ENCODE measurements around the gene OR5B17. TPM values are rescaled to one million over a fixed set of nuclear protein-coding genes. Genes with fewer than 3 reads are reported as not detected.

OR5B17 gene
- polyA plus RNA-seq, 1 donor: not detected

DNA sequence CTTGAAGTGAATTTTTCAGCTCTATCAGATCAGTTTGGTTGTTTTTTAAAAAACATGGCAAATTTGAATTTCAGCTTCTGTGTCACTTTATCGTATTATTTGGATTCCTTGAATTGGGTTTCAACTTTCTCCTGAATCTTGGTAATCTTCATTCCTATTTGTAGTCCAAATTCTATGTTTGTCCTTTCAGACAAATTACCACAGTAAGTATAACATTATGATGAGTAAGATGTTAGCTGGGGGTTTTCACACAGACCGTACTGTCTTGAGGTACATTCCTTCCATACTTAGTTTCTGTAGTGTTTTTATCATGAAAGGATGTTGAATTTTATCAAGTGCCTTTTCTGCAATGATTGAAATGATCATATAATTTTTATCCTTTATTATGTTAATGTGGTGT, 28.0 kb downstream of the OR5B17 start:
- 100% methylated on average over 1 of the region's 2 CpGs for WGBS (ENCODE audit: insufficient coverage, low lambda C conversion rate)
- Histone ChIP-seq H3K4me1 (ENCODE audit: control insufficient read depth, insufficient read depth, low read length) (no peaks in the 10 kb centered on the region), H3K4me3 (ENCODE audit: low read length) (no peak overlapping the region), H3K27me3 (ENCODE audit: control insufficient read depth, insufficient read depth, low read length) (no peaks in the 10 kb centered on the region), H3K36me3 (ENCODE audit: control insufficient read depth, insufficient read depth, low read length) (no peaks in the 10 kb centered on the region), H3K27ac (ENCODE audit: low read length) (no peak overlapping the region), H3K9me3 (ENCODE audit: control insufficient read depth, low read depth, low read length) (no peaks in the 10 kb centered on the region)
- DNase-seq: no peak

DNA sequence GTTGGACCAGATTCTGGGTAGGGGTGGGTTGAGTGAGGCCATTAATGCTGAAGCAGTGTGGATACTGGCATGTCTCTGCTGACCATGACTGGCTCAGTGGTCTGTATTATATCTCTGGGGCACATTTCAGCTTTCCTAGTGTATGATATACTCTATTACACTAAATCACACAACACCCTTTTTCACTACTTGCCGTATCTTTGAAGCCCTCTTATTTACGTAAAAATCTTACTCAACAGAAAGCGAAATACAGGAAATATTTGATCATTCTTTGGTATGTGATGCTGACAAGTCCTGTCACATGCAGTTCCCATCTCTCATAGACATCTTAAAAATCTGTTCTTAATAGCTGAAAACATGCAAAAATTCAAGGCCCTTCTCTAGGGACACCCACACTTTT, 40.3 kb downstream of the OR5B17 start:
- H3K36me3 ChIP-seq (ENCODE audit: control insufficient read depth, insufficient read depth, low read length): no peaks in the 10 kb centered on the region
- no peak for DNase-seq
- no peaks in the 10 kb centered on the region for H3K9me3 ChIP-seq (ENCODE audit: control insufficient read depth, low read depth, low read length)
- WGBS (ENCODE audit: insufficient coverage, low lambda C conversion rate): no CpG with 5 or more reads among the region's 3 CpGs
- H3K27me3 ChIP-seq (ENCODE audit: control insufficient read depth, insufficient read depth, low read length): no peaks in the 10 kb centered on the region
- no peak overlapping the region for H3K4me3 ChIP-seq (ENCODE audit: low read length)
- no peak overlapping the region for H3K27ac ChIP-seq (ENCODE audit: low read length)
- H3K4me1 ChIP-seq (ENCODE audit: control insufficient read depth, insufficient read depth, low read length): no peaks in the 10 kb centered on the region

DNA sequence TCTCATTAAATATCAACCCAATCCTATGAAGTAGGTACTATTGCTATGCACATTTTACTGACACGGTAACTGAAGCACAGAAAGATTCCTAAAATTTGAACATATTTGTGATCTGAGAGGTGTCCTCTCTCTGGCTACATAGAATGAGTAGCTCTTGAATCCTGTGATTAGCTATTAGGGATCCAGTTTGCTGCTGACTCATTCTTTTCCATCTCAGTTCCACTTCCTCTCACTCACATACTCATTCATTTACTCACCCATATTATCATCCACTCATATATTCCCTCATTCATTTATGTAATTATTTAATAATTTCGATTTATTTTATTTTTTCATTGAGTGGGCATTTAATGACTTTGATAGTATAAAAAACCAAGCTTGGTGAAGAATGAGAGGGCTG, 42.7 kb downstream of the OR5B17 start:
- WGBS (ENCODE audit: insufficient coverage, low lambda C conversion rate): no CpG with 5 or more reads among the region's 2 CpGs
- no peaks in the 10 kb centered on the region for H3K27me3 ChIP-seq (ENCODE audit: control insufficient read depth, insufficient read depth, low read length)
- no peak overlapping the region for H3K27ac ChIP-seq (ENCODE audit: low read length)
- DNase-seq: no peak
- no peak overlapping the region for H3K4me3 ChIP-seq (ENCODE audit: low read length)
- H3K9me3 ChIP-seq (ENCODE audit: control insufficient read depth, low read depth, low read length): no peaks in the 10 kb centered on the region
- H3K36me3 ChIP-seq (ENCODE audit: control insufficient read depth, insufficient read depth, low read length): no peaks in the 10 kb centered on the region
- no peaks in the 10 kb centered on the region for H3K4me1 ChIP-seq (ENCODE audit: control insufficient read depth, insufficient read depth, low read length)

Other genes with a start within 250 kb of the OR5B17 start
- gene OR9I1, start 233.5 kb downstream of the OR5B17 start, polyA plus RNA-seq: not detected
- gene OR9Q2, start 170.0 kb downstream of the OR5B17 start, polyA plus RNA-seq: not detected
- not detected for gene OR1S2, start 154.9 kb downstream of the OR5B17 start, polyA plus RNA-seq
- gene OR1S1, start 146.3 kb downstream of the OR5B17 start, polyA plus RNA-seq: not detected
- gene OR10Q1, start 130.2 kb downstream of the OR5B17 start, polyA plus RNA-seq: not detected
- not detected for gene OR10W1, start 90.8 kb downstream of the OR5B17 start, polyA plus RNA-seq
- gene OR5B3, start 47.8 kb upstream of the OR5B17 start, polyA plus RNA-seq: not detected
- gene OR5B2, start 69.1 kb upstream of the OR5B17 start, polyA plus RNA-seq: 0.01 TPM
- 0.03 TPM for gene OR5B12, start 83.2 kb upstream of the OR5B17 start, polyA plus RNA-seq
- 0.07 TPM for gene OR5B21, start 149.0 kb upstream of the OR5B17 start, polyA plus RNA-seq
- gene LPXN, start 216.8 kb upstream of the OR5B17 start, polyA plus RNA-seq: 13.4 TPM
- 51.5 TPM for gene ZFP91, start 220.0 kb upstream of the OR5B17 start, polyA plus RNA-seq